Neural crest cell (in vitro differentiated cells): ENCODE results near the gene ASCC3. TPM values are rescaled to one million over a fixed set of nuclear protein-coding genes. Genes with fewer than 3 reads are reported as not detected.

Experiments
- DNase-seq: peaks from one replicate; pipeline ENCODE4 v3.0.0; 2021; ENCODE audit warnings: low read depth, mixed read lengths, low spot score
- H3K27ac Mint-ChIP-seq: one replicate; pipeline ENCODE4 v1.8.0; 2021; ENCODE audit warnings: mild to moderate bottlenecking, mixed read lengths; ENCODE audit not compliant: unreplicated experiment
- H3K27me3 Mint-ChIP-seq: 2 replicates; pipeline ENCODE4 v1.8.0; 2021; ENCODE audit warnings: low read depth, mild to moderate bottlenecking, mixed read lengths
- H3K36me3 Mint-ChIP-seq: 2 replicates; pipeline ENCODE4 v1.8.0; 2021; ENCODE audit warnings: low read depth, mild to moderate bottlenecking, mixed read lengths
- H3K4me1 Mint-ChIP-seq: 2 replicates; pipeline ENCODE4 v1.8.0; 2021; ENCODE audit warnings: mixed read lengths
- H3K4me3 Mint-ChIP-seq: one replicate; pipeline ENCODE4 v1.8.0; 2021; ENCODE audit warnings: mild to moderate bottlenecking, mixed read lengths
- H3K9me3 Mint-ChIP-seq: 2 replicates; pipeline ENCODE4 v1.8.0; 2021; ENCODE audit warnings: mixed read lengths
- long read RNA-seq: library from polyadenylated mRNA; unstranded; transcript quantifications from one replicate; pipeline ENCODE4 v2.0.0, GENCODE V29; 2020
- total RNA-seq: library from RNA; stranded (reverse); gene quantifications from 2 replicates; pipeline ENCODE4 v1.2.1, GENCODE V29; 2021
- TF ChIP-seq, protein P1 (sequence below): fragments of 200-600 bp; sonication (generic); conservative IDR thresholded peaks from 2 replicates; pipeline ENCODE4 v1.5.0; 2021; ENCODE audit warnings: antibody characterized with exemption, mild to moderate bottlenecking

ASCC3 gene, protein sequence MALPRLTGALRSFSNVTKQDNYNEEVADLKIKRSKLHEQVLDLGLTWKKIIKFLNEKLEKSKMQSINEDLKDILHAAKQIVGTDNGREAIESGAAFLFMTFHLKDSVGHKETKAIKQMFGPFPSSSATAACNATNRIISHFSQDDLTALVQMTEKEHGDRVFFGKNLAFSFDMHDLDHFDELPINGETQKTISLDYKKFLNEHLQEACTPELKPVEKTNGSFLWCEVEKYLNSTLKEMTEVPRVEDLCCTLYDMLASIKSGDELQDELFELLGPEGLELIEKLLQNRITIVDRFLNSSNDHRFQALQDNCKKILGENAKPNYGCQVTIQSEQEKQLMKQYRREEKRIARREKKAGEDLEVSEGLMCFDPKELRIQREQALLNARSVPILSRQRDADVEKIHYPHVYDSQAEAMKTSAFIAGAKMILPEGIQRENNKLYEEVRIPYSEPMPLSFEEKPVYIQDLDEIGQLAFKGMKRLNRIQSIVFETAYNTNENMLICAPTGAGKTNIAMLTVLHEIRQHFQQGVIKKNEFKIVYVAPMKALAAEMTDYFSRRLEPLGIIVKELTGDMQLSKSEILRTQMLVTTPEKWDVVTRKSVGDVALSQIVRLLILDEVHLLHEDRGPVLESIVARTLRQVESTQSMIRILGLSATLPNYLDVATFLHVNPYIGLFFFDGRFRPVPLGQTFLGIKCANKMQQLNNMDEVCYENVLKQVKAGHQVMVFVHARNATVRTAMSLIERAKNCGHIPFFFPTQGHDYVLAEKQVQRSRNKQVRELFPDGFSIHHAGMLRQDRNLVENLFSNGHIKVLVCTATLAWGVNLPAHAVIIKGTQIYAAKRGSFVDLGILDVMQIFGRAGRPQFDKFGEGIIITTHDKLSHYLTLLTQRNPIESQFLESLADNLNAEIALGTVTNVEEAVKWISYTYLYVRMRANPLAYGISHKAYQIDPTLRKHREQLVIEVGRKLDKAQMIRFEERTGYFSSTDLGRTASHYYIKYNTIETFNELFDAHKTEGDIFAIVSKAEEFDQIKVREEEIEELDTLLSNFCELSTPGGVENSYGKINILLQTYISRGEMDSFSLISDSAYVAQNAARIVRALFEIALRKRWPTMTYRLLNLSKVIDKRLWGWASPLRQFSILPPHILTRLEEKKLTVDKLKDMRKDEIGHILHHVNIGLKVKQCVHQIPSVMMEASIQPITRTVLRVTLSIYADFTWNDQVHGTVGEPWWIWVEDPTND (N-terminal part only)
- total RNA-seq, result 31.4 and 37.9 TPM in 2 replicates
- long read RNA-seq, partial matches to known transcripts, result 23 of 31 reads
- long read RNA-seq, other reads (novel, unspliced or antisense), result 6 of 31 reads

DNA sequence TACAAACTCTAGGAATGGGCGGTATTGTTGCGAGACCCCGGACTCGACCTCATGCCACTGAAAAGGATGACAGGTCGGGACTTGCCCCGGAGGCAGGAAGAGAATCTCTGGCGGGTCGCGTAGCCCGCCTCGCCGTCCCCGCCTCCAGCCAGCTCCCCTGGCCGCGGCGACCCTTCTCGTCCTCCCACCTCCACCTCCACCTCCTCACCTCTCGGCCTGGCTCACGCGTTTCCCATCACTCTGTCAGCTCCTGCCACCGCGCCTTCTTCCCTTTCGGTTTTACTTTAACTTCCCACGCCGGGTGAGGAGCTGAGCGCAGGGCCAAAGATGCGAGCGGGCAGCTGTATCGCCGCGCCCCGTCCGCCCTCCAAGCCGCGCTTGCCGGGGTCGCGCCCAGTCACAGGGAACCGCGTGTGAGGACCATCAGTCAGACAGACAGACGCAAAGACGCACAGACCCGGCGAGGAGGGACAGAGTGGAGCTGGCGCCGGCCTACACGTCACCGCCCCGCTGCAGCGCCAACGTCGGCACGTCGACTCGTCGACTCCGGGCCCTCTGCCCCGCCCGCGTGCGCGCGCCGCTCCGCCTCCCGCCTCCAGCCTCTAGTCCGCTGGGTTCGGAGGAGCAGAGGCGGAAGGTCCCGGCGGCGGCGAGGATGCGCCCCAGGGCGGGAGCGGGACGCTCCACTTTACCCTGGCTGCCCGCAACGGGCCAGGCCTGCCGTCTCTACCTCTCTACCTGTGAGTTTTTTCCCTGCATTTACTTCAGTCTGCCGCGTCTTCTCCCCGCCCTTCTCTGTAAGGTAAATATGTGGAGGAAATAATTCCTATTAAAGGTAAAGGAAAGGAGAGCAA, at the start of gene ASCC3:
Gene ASCC3 (minus strand): TSS at position 477 of the 854 bp plus-strand sequence. CDS start 13,332 bp downstream, outside the sequence.
- peaks cover 36% of the 10 kb centered on the region for H3K4me1 Mint-ChIP-seq

DNA sequence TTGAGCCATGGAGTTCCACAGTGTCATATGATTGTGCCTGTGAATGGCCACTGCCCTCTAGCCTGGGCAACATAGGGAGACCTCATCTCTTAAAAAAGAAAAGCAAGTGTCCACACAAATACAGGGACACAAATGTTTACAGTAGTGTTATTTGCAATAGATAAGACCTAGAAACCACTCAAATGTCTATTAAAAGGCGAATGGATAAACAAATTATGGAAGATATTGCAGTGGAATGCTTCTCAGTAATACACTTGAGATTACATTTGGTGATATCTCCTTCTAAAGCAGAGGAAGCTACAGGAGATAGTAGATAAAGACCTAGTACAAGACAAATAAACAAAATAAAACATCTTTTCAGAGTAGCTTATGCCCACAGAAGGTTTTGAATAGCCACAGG, 44.6 kb upstream of the ASCC3 start:
- no peak for DNase-seq
- Mint-ChIP-seq H3K27me3 (no peaks in the 10 kb centered on the region), H3K27ac (no peak overlapping the region), H3K9me3 (no peaks in the 10 kb centered on the region), H3K36me3 (no peaks in the 10 kb centered on the region), H3K4me1 (no peaks in the 10 kb centered on the region), H3K4me3 (no peak overlapping the region)
- TF ChIP-seq, protein P1, sequence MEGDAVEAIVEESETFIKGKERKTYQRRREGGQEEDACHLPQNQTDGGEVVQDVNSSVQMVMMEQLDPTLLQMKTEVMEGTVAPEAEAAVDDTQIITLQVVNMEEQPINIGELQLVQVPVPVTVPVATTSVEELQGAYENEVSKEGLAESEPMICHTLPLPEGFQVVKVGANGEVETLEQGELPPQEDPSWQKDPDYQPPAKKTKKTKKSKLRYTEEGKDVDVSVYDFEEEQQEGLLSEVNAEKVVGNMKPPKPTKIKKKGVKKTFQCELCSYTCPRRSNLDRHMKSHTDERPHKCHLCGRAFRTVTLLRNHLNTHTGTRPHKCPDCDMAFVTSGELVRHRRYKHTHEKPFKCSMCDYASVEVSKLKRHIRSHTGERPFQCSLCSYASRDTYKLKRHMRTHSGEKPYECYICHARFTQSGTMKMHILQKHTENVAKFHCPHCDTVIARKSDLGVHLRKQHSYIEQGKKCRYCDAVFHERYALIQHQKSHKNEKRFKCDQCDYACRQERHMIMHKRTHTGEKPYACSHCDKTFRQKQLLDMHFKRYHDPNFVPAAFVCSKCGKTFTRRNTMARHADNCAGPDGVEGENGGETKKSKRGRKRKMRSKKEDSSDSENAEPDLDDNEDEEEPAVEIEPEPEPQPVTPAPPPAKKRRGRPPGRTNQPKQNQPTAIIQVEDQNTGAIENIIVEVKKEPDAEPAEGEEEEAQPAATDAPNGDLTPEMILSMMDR, result no peak

More for the DNA sequence above, at the start of gene ASCC3:
- no peaks in the 10 kb centered on the region for H3K27me3 Mint-ChIP-seq
- peaks cover 2% of the 10 kb centered on the region for H3K36me3 Mint-ChIP-seq
- no peaks in the 10 kb centered on the region for H3K9me3 Mint-ChIP-seq
- TF ChIP-seq, protein P1, result no peak
- H3K4me3 Mint-ChIP-seq, result peak within 1 kb of the TSS; percentile 98
- peak; percentile 79 for DNase-seq
- peak within 1 kb of the TSS; percentile 100 for H3K27ac Mint-ChIP-seq

DNA sequence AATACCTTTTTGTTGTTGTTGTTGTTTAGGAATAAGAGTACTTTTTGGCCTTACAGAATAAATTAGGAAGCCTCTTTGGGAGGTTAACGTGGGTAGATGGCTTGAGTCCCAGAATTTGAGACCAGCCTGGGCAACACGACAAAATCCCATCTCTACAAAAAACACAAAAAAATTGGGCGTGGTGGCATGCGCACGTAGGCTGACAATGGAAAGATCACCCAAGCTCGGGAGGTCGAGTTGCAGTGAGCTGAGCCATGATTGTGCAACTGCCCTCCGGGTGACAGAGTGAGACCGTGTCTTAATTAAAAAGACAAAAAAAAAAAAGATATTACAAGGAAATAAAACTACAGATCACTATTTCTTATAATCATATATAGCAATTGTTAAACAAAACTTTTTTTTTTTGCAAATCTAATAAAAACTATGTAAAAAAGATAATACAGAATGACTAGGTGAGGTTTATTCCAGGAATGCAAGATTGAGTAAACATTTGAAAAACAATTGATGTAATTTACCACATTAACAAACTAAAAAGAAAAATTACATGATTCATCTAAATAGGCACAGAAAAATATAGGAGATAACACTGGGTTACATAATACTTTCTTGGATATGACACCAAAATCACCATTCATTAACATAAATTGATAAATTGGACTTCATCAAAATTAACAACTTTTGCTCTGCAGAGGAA, 43.6 kb upstream of the ASCC3 start:
- no peak overlapping the region for H3K27ac Mint-ChIP-seq

DNA sequence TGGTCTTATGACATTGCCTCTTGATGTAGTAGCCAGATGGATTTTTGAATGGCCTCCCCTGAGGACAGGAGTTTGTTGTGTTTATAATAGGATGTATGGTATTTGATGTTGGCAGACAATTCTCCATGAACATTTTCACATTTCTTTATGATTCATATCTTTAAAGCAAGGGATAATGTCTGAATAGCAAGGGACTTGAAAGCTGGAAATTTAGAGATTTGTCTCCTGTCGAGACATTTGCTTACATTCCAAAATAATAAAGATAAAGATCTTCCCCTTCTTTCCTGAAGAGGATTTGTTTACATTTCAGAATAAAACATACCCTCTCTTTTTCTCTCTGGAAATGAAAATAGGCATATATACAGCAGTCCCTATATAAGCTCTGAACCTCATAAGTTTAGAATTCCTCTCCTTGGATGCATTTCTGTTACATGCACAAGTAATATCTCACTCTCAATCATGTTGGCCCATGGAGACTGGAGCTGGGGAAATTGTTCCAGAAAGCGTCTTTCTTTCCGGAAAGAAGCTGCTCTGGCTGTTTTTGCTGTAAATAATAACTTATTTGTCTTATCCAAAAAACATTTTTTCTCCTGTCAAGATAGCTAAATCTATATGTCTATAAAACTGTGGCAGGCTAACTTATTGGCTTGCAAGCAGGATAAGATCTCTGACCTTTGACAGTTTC, 42.5 kb upstream of the ASCC3 start:
- Mint-ChIP-seq H3K4me1 (no peaks in the 10 kb centered on the region), H3K36me3 (no peaks in the 10 kb centered on the region), H3K27ac (no peak overlapping the region)

More for the DNA sequence above, 43.6 kb upstream of the ASCC3 start:
- DNase-seq, result no peak
- H3K27me3 Mint-ChIP-seq, result no peaks in the 10 kb centered on the region
- TF ChIP-seq, protein P1, result no peak
- H3K4me1 Mint-ChIP-seq, result no peaks in the 10 kb centered on the region
- H3K9me3 Mint-ChIP-seq, result no peaks in the 10 kb centered on the region
- H3K4me3 Mint-ChIP-seq, result no peak overlapping the region
- H3K36me3 Mint-ChIP-seq, result no peaks in the 10 kb centered on the region

More for the DNA sequence above, 42.5 kb upstream of the ASCC3 start:
- DNase-seq, result no peak
- Mint-ChIP-seq H3K4me3 (no peak overlapping the region), H3K27me3 (no peaks in the 10 kb centered on the region), H3K9me3 (no peaks in the 10 kb centered on the region)
- TF ChIP-seq, protein P1, result no peak
